ENCODE measurements around the gene PPP1R1A. TPM values are rescaled to one million over a fixed set of nuclear protein-coding genes. Genes with fewer than 3 reads are reported as not detected.

PPP1R1A gene
- total RNA-seq, 1 experiment from 2014 or later = 8.5 TPM

DNA sequence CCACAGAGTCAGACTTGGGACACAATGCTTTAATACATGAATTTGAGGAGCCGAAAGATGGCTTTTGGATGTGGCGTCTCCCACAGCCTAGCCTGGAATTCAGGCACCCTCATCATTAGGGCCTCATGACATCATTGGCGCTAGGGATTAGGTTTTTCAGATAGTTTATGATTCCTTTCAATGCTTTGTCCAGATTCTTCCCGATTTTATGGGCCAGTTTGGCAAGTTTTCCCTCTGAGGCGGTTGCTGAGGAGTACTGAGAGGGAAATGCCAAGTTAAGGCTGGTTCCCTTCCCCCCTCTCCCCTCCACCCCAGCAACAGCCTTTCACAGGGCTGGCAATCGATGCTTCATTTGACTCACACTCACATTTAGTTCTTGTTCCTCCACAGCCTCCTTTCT is 19.7 kb upstream of the PPP1R1A start:
- H3K9me3 Mint-ChIP-seq = no peaks in the 10 kb centered on the region; a peak in 1 of 5 replicates
- no peak overlapping the region for H4K8ac ChIP-seq (replicated peaks; ENCODE audit: insufficient read length, low read depth, low read length)
- no CpG with 5 or more reads among the region's 6 CpGs for WGBS (ENCODE audit: extremely low coverage, insufficient read length, low lambda C conversion rate)
- H4K5ac ChIP-seq (ENCODE audit: insufficient read length, low read depth, low read length) = no peak overlapping the region
- no peak overlapping the region; a peak in 1 of 7 replicates for H3K27ac Mint-ChIP-seq
- H3T11ph ChIP-seq (ENCODE audit: low read length) = no peak overlapping the region
- H3K79me2 ChIP-seq (ENCODE audit: insufficient read depth, low read length) = no peaks in the 10 kb centered on the region
- H2AFZ ChIP-seq (ENCODE audit: low read length) = no peak overlapping the region
- no peak overlapping the region for H4K91ac ChIP-seq (ENCODE audit: insufficient read length, low read depth, low read length)
- H3K9me3 ChIP-seq (ENCODE audit: control insufficient read depth, low read depth, low read length) = no peaks in the 10 kb centered on the region
- H3K23me2 ChIP-seq (ENCODE audit: insufficient read length, low read depth, low read length, poor library complexity, severe bottlenecking) = no peaks in the 10 kb centered on the region
- H3K14ac ChIP-seq (ENCODE audit: insufficient read depth, low read length) = no peak overlapping the region
- no peaks in the 10 kb centered on the region for H3K4me1 ChIP-seq (ENCODE audit: insufficient read depth, low read length)
- no peak for DNase-seq
- no peak overlapping the region for H3K4me3 Mint-ChIP-seq
- no peak overlapping the region for H2BK5ac ChIP-seq (ENCODE audit: insufficient read length, low read length)
- H3K36me3 Mint-ChIP-seq (ENCODE audit: insufficient read depth in 1 of 3, low read depth in 3 of 3) = no peaks in the 10 kb centered on the region; a peak in 1 of 7 replicates
- H2BK20ac ChIP-seq (ENCODE audit: low read depth, low read length, poor library complexity, severe bottlenecking) = no peak overlapping the region
- no peak overlapping the region for H3K23ac ChIP-seq (ENCODE audit: insufficient read length, low read depth, low read length)
- H2BK120ac ChIP-seq (ENCODE audit: low read depth, low read length, poor library complexity, severe bottlenecking) = no peak overlapping the region
- TF ChIP-seq, protein P1, sequence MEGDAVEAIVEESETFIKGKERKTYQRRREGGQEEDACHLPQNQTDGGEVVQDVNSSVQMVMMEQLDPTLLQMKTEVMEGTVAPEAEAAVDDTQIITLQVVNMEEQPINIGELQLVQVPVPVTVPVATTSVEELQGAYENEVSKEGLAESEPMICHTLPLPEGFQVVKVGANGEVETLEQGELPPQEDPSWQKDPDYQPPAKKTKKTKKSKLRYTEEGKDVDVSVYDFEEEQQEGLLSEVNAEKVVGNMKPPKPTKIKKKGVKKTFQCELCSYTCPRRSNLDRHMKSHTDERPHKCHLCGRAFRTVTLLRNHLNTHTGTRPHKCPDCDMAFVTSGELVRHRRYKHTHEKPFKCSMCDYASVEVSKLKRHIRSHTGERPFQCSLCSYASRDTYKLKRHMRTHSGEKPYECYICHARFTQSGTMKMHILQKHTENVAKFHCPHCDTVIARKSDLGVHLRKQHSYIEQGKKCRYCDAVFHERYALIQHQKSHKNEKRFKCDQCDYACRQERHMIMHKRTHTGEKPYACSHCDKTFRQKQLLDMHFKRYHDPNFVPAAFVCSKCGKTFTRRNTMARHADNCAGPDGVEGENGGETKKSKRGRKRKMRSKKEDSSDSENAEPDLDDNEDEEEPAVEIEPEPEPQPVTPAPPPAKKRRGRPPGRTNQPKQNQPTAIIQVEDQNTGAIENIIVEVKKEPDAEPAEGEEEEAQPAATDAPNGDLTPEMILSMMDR (conservative IDR thresholded peaks at IDR 0.05) = no peak
- H3K27me3 ChIP-seq (ENCODE audit: insufficient read depth, low read length) = peaks cover 18% of the 10 kb centered on the region; the same call in 1 of the 2 replicates
- no peak overlapping the region for H2AK5ac ChIP-seq (ENCODE audit: insufficient read length, low read length)
- no peak overlapping the region for H3K9ac ChIP-seq (ENCODE audit: extremely low read depth, insufficient read length, low read length)
- H3K4me1 Mint-ChIP-seq = no peaks in the 10 kb centered on the region
- H3K27ac ChIP-seq (ENCODE audit: insufficient read length, low read depth, low read length) = no peak overlapping the region
- peaks cover 77% of the 10 kb centered on the region for H3K27me3 Mint-ChIP-seq (ENCODE audit: low read depth)
- no peak overlapping the region for H3K4me2 ChIP-seq (ENCODE audit: insufficient read depth, insufficient read length, low read length)
- H4K20me1 ChIP-seq (ENCODE audit: control insufficient read depth, insufficient read depth, insufficient read length) = no peaks in the 10 kb centered on the region
- H3K4ac ChIP-seq (ENCODE audit: low read depth, low read length) = no peak overlapping the region
- no peak overlapping the region for H2BK15ac ChIP-seq (ENCODE audit: low read depth, low read length)
- H3K79me1 ChIP-seq (ENCODE audit: insufficient read depth, low read depth, low read length, poor library complexity, severe bottlenecking) = no peaks in the 10 kb centered on the region
- no peak overlapping the region for H3K56ac ChIP-seq (ENCODE audit: insufficient read length, low read depth, low read length)
- no peak overlapping the region for H2BK12ac ChIP-seq (ENCODE audit: insufficient read length, low read depth, low read length)
- H3K18ac ChIP-seq (ENCODE audit: insufficient read length, low read depth, low read length) = no peak overlapping the region
